ENCODE measurements around the gene RMDN2.
"Not testable (repeated sequence)": the region's sequence is repeated elsewhere in the genome, so short reads cannot be mapped to it uniquely, and the experiment has no call there.

RMDN2 gene

DNA sequence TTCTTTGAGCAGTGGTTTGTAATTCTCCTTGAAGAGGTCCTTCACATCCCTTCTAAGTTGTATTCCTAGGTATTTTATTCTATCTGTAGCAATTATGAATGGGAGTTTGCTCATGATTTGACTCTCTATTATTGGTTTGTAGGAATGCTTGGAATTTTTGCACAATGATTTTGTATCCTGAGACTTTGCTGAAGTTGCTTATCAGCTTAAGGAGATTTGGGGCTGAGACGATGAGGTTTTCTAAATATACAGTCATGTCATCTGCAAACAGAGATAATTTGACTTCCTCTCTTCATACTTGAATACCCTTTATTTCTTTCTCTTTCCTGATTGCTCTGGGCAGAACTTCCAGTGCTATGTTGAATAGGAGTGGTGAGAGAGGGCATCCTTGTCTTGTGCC, 12.5 kb downstream of the RMDN2 start:
- not testable (repeated sequence) for DNase-seq

DNA sequence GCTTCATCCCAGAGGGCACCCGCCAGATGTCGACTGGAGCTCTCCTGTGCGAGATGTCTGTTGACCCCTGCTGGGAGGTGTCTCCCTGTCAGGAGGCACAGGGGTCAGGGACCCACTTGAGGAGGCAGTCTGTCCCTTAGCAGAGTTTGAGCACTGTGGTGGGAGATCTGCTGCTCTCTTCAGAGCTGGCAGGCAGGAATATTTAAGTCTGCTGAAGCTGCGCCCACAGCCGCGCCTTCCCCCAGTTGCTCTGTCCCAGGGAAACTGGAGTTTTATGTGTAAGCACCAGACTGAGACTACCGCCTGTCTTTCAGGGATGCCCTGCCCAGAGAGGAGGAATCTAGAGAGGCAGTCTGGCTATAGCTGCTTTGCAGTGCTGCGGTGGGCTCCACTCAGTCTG, 16.2 kb downstream of the RMDN2 start:
- not testable (repeated sequence) for DNase-seq

DNA sequence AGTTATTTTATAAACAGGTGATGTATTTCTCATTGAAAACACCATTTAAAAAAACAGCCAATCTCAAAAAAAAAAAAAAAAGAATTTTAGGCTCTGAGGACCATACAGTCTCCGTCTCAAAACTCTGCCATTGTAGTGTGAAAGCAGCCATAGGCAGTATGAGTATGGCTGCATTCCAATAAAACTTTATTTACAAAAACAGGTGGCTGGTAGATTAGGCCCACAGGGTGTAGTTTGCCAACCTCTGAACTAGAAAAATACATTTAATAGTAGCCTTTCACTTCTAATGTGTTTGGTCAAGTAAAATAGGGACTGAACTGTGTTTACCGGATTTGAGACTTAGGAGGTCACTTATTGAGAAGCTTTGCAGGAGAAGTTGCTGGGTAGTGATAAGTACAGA, 19.2 kb downstream of the RMDN2 start:
- DNase-seq = no peak

DNA sequence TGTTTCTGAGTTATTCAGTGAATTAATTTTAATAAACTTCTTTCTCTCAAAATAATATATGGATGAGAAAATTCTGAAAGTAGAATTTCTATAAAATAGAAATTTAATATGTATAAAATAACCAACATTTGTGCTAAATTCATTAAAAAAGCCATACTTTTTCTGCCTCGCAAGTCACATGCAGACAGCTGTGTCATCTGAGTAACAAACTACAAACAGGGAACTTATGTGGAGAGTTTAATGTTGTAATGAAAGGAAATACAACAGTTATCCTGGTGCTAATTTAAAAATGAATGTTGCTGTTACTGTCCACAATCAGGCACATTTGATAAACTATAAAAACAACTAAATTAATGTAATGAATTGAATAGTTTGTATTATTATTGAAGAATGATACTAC, 22.2 kb downstream of the RMDN2 start:
- DNase-seq = no peak

DNA sequence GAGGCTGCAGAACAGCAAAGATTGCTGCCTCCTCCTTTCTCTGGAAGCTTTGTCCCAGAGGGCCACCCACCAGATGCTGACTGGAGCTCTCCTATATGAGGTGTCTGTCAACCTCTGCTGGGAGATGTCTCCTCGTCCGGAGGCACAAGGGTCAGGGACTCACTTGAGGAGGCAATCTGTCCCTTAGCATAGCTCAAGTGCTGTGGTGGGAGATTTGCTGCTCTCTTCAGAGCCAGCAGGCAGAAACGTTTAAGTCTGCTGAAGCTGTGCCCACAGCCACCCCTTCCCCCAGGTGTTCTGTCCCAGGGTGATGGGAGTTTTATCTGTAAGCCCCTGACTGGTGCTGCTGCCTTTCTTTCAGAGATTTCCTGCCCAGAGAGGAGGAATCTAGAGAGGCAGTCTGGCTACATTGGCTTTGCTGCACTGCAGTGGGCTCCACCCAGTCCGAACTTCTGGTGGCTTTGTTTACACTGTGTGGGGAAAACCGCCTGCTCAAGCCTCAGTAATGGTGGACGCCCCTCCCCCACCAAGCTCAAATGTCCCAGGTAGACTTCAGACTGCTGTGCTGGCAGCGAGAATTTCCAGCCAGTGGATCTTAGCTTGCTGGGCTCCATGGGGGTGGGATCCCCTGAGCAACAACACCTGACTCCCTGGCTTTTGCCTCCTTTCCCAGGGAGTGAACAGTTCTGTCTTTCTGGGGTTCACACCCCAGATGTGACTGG, 37.1 kb downstream of the RMDN2 start:
- not testable (repeated sequence) for DNase-seq

DNA sequence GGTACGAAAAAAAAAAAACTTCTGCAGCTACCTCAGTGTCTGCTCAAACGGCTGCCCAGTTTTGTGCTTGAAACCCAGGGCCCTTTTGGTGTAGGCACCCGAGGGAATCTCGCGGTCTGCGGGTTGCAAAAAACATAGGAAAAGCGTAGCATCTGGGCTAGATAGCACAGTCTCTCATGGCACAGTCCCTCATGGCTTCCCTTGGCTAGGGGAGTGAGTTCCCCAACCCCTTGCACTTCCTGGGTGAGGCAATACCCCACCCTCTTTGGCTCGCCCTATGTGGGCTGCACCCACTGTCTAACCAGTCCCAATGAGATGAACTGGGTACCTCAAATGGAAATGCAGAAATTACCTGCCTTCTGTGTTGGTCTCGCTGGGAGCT, 37.6 kb downstream of the RMDN2 start:
- DNase-seq = not testable (repeated sequence)

DNA sequence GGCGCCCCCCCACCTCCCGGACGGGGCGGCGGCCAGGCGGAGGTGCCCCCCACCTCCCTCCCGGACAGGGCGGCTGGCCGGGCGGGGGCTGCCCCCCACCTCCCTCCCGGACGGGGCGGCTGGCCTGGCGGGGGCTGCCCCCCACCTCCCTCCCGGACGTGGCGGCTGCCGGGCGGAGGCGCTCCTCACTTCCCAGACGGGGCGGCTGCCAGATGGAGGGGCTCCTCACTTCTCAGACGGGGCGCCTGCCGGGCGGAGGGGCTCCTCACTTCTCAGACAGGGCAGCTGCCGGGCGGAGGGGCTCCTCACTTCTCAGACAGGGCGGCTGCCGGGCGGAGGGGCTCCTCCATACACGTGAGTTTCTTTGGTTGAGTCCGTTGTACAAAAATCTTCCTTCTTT, 38.8 kb downstream of the RMDN2 start:
- DNase-seq = not testable (repeated sequence)

DNA sequence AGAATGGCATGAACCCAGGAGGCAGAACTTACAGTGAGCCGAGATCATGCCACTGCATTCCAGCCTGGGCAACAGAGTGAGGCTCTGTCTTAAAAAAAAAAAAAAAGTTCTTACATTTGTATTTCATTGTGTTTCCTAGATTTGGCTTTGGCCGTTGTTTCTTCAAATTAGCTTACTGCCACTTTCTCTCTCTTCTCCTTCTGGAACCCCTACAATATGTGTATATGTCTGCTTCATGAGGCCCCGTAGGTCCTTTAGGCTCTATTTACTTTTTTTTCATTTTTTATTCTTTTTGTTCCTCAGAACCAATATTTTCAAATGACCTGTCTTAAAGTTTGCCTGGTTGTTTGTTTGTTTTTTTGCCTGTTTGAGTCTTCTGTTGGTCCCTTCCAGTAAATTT, 41.2 kb downstream of the RMDN2 start:
- DNase-seq = no peak

DNA sequence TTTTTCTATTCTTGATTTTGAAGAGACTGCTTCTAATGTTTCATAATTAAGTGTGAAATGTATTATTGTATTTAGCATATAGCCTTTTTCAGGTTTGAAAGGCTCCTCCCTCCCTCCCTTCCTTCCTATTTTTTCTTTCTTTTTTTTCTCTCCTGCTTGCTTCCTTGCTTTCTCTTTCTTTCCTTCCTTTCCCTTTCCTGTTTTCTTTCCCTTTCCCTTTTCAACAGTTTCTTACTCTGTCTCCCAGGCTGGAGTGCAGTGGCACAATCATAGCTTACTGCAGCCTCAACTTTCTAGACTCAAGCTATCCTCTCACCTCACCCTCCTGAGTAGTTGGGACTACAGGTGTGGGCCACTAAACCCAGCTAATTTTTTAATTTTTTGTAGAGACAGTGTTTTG, 44.6 kb downstream of the RMDN2 start:
- no peak for DNase-seq

DNA sequence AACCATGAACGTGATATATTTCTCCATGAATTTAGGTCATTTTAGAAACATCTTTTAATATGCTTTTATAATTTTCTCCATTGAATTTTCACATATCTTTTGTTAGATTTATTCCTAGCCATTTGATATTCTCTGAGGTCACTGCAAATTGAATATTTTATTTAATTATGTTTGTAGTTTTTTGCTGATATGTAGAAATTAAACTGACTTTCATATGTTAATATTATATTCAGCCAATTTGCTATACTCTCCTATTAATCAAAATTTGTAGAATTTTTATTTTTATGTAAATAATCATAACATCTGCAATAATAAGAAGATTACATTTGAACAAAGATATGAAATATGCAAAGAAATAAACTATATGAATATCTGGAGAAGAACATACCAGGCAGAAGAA, 46.9 kb downstream of the RMDN2 start:
- no peak for DNase-seq

DNA sequence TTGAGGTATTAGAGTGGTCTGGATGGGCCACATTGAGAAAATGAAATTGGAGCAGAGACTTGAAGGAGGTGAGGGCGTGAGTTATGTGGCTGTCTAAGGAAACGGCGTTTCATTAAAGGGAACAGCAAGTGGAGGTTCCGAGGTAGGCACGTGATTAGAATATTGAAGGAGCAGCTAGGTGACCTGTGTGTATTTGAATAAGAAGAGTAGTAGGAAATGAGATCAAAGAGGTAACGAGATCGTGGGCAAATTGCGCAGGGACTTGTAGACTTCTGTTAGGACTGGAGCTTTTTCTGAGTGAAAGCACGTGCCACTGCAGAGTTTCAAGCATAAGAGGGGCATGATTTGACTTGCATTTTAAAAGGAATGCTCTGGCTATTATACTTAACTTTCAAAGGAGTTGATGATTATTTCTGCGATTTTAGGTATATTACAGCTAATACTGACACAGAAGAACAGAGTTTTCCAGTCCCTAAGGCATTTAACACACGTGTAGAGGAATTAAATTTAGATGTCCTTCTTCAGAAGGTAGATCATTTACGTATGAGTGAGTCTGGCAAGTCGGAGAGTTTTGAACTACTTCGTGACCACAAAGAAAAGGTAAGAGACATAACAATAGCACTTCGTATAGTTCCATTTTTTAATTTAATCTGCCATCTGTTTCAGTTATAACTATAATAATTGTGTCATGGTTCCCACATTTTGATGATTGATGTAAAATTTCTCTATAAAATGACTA, 48.7 kb downstream of the RMDN2 start:
- no peak for DNase-seq

DNA sequence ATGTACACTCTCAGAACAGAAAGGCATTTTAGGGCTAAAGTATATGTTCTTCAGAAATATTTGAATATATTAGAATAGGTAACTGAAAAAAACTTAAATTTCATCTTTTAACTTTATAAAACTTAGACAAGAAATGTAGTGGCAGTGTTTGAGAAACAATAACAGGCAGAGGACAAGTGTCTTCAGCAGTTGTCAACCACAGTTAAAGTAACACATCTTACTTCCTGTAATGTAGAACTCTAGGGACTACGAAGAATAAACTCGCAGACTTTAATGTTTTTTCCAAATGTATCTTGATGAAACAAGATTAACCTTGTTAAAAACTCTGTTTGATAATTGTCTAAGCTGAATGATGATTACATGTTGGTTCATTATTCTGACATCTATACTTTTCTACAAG, 50.7 kb downstream of the RMDN2 start:
- no peak for DNase-seq

DNA sequence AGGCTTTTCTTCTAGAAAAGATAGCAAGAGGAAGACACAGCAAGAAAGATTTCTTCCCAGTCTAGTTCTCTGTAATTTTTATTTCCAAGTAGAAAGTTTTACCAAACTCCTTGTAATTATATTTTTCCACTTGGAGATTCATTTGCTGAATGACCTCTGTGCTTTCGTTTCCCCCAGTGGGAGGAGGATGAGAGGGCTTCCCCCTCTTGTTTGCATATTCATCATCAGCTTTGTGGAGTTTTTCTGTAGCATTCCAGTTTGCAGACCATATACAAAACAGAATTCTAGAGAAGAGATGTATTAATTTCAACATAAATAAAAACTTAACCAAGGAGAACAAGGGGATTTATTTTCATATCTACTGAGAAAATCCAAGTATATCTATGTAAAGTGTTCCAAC, 51.3 kb downstream of the RMDN2 start:
- no peak for DNase-seq

DNA sequence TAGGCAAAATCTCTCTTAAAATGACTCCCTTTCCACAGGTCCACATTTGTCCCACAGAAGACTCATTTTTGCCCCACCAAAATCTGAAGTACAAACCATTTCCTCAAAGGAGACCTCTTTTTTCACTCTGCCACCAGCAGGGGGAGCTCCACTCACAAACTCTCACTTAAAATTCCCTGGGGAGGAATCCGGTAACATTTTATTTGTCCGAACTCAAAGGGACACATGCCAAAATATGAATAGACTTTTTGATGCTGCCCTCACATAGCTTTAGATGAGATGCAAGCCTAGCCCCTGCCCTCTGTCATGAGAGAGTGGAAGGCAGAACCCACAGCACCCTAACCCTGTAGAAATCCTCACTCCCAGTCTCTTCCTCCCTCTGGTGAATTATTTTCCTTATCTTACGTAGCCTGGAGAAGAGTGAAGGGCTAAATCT, 57.1 kb downstream of the RMDN2 start:
- DNase-seq = peak; percentile 61 to 78

DNA sequence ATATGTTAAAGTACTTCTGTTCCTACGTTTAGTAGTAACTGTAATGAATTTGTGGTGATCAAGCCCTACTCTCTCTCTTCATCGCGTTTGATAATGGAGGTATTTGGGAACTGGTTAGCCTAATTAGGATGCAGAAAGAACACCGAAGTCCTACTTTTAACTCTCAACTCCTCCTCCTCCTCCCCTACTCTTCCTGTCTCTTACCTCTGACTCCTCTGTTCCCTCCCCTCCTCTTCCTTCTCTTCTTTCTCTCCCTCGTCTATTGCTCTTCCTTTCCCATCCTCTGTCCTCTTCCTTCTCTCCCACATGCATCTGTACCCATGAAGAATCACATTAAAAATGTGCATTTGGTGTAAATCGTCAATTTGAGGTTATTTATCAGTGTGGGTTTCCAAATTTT, 57.8 kb downstream of the RMDN2 start:
- no peak for DNase-seq

DNA sequence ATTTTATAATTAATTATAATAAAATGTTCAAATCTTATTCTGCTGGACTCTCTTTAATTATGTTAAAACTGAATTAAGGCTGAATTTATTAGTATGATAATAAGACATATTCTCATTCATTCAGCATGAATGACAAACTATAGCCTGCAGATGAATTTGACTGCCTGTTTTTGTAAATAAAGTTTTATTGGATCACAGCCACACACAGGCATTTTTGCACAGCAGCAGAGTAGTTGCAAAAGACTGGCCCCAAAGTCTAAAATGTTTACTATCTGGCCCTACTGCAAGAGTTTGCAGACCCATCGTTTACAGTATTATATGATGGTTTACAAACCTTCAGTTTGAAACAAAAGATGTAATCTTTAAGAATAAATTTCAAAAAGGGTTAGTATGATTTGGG, 58.6 kb downstream of the RMDN2 start:
- no peak for DNase-seq

DNA sequence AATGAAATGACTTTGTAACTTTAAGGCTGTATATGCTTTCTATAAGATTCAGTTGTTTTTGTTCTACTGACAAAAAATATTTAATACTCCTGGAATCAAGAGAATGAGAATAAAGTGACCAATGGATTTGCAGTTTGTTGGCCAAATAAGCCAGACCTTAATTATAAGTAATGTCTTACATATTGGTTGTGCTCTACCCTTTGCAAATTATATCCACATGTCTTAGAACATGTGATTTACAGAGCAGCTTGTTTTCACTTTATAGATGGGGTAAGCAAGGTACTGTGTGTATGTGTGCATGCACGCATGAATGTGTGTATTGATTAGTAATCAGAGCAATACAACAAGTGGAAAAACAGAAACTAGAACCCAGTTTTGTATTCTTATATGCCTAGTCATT, 59.1 kb downstream of the RMDN2 start:
- DNase-seq = no peak

DNA sequence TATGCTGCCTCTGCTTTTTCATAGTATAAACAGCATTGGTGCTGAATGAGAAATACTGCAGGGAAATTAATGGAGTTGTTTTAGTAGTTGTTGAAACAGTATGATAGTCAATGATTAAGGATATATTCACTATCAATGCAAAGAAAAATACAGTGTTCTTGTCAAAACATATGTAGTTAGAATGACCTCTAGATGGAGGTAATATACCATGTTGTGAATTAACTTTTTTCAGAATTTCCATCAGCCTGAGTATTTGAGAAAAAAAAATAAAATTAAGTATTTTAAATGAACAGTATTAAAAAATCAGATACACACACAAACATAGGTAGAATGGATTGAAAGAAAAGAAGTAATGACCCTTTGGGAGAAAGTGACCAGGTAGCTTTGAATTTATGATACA, 59.5 kb downstream of the RMDN2 start:
- no peak for DNase-seq

DNA sequence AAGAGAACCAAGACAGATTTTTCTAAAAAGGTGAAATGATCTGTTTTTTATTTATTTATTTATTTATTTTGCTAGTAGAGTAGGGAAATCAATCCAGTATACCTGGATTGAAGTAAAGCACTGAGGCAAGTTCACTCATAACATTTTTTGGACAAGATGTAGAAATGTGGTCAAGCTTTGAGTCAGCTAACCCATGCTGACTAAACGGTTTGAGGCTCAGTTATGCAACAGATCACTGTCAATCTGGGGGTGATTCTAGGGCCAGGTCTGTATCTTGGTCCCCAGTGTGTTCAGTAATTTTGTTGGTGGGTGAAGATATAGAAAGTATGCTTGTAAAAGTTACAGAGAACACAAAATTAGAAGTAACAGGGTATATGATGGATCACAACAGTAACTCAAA, 60.2 kb downstream of the RMDN2 start:
- DNase-seq = no peak

DNA sequence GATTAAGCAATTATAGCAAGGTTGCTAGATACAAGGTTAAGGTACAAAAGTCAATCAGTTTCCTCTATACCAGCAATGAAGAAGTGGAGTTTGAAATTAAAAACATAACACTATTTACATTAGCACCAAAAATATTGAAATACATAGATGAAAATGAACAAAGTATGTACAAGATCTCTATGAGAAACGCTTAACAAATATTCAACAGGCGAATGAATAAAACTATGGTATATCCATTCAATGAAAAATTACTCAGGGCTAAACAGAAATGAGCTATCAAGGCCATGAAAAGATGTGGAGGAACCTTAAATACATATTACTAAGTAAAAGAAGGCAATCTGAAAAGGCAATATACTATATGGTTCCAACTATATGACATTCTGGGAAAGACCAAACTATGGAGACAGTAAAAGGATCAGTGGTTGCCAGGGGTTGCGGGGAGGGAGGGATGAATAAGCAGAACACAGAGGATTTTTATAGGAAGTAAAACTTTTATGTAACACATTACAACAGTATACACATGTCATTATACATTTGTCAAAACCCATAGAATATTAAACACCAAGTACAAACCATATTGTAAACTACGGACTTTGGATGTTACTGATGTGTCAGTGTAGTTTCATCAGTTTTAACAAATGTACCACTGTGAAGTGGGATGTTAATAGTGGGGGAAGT, 62.1 kb downstream of the RMDN2 start:
- no peak for DNase-seq

DNA sequence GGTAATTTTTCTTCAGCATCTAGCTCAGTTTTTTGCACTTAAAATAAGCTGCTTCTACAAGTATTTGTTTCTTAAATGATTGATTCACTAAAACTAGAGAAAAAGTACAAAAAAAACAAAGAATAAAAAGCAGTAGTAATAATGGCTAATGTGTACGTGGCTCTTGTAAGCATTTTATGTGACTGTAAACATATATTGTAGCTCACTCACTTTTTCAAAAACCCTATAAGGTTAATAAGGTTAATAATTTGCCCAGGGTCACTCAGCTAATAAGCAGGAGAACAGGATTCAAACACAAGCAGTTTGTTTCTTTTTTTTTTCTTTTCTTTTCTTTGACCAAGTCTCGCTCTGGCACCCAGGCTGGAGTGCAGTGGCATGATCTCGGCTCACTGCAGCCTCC, 67.5 kb downstream of the RMDN2 start:
- no peak for DNase-seq

DNA sequence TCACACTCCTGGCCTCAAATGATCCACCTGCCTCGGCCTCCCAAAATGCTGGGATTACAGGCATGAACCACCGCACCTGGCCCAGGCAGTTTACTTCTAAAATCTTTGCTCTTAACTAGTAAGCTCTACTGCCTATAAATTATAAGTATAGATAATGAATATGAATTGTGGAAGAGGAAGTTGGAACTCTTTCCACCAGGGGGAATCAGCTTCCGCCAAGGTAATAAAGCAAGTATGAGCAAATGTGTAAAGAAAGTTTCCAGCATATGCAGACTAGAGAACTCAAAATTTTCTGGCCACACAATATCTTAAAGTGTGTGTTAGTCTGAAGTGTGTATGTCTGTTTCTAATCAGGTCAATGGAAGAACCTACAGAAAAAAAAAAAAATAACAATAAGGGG, 68.1 kb downstream of the RMDN2 start:
- DNase-seq = no peak

DNA sequence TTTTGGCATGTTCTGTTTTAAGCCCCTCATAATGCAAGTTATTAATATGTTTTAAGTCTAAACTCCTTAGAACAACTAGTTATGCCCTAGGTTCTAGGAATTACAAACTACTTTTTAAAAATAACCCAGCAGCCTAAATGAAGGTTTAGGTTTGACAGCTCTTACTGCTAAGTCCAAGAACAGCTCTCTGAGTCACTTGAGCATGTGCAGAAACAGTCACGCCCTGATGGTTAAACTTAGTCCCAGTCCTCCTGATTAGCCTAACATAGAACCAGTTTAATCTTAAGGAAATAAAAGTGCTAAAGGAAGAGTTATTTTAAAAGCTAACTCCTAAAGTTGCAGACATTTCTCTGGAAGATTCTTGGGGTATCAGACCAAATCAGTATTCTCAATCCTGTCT, 72.5 kb downstream of the RMDN2 start:
- no peak for DNase-seq
